CD4-positive, alpha-beta T cell (primary cell): ENCODE data around the gene MRPS23. TPM values are rescaled to one million over a fixed set of nuclear protein-coding genes. Genes with fewer than 3 reads are reported as not detected.
A peak's percentile ranks its signal among the peaks of the same experiment; 100 is the strongest.

Experiments
- ATAC-seq: fragments of 200-7000 bp; cut with Tn5 transposase; one replicate; pipeline ENCODE4 v1.10.0; 2022; ENCODE audit warnings: mild to moderate bottlenecking; ENCODE audit not compliant: poor library complexity
- CTCF ChIA-PET: fragments of 350-600 bp; sonication (Branson Sonifier 250); formaldehyde crosslinking; loops from one replicate; lab custom pipeline; 2021; ENCODE audit warnings: antibody characterized with exemption, inconsistent platforms; lab: Charles Lee
- POLR2A ChIA-PET: fragments of 350-600 bp; sonication (Branson Sonifier 250); formaldehyde crosslinking; loops from one replicate; lab custom pipeline; 2021; ENCODE audit warnings: antibody characterized with exemption, inconsistent platforms; lab: Charles Lee
- DNase-seq, 14 experiments: peaks; one replicate each; pipeline ENCODE4 v3.0.0-alpha.2; 2013 to 2020; ENCODE audit warnings: mixed read lengths in 2 of 14
- H3K27ac ChIP-seq, 2 donors: one replicate each; pipeline versions ENCODE4 v1.5.1 to v1.7.0; 2013; ENCODE audit warnings: low read length in 2 of 2, low read depth in 1 of 2, mild to moderate bottlenecking in 1 of 2
- H3K27me3 ChIP-seq, 2 experiments: 1 replicate in 1 of 2; 2 replicates in 1 of 2; pipeline versions ENCODE4 v1.6.1 to v1.7.0; 2013; ENCODE audit warnings: low read length in 2 of 2, control low read depth in 1 of 2, mild to moderate bottlenecking in 1 of 2, moderate library complexity in 1 of 2; ENCODE audit not compliant: insufficient read depth in 2 of 2, control insufficient read depth in 1 of 2
- H3K36me3 ChIP-seq: one replicate; pipeline ENCODE4 v1.6.1; 2013; ENCODE audit warnings: low read length, control low read depth; ENCODE audit not compliant: insufficient read depth
- H3K4me1 ChIP-seq: one replicate; pipeline ENCODE4 v1.6.1; 2013; ENCODE audit warnings: low read length, control low read depth; ENCODE audit not compliant: insufficient read depth
- H3K4me3 ChIP-seq: one replicate; pipeline ENCODE4 v1.5.1; 2013; ENCODE audit warnings: mild to moderate bottlenecking, low read length, moderate library complexity
- H3K9me3 ChIP-seq, 2 experiments: 1 replicate in 1 of 2; 2 replicates in 1 of 2; pipeline versions ENCODE4 v1.6.1 to v1.7.0; 2013; ENCODE audit warnings: low read length in 2 of 2, mild to moderate bottlenecking in 2 of 2, control low read depth in 1 of 2, moderate library complexity in 1 of 2; ENCODE audit not compliant: control insufficient read depth in 1 of 2, insufficient read depth in 1 of 2
- H3K27ac Mint-ChIP-seq: one replicate; pipeline ENCODE4 v1.8.0; 2020; ENCODE audit warnings: mixed read lengths
- H3K27me3 Mint-ChIP-seq: one replicate; pipeline ENCODE4 v1.8.0; 2021; ENCODE audit warnings: mixed read lengths
- H3K36me3 Mint-ChIP-seq: one replicate; pipeline ENCODE4 v1.8.0; 2021; ENCODE audit warnings: low read depth, mixed read lengths
- H3K4me1 Mint-ChIP-seq: one replicate; pipeline ENCODE4 v1.8.0; 2021; ENCODE audit warnings: low read depth, mixed read lengths
- H3K4me3 Mint-ChIP-seq: one replicate; pipeline ENCODE4 v1.8.0; 2020; ENCODE audit warnings: mild to moderate bottlenecking, mixed read lengths
- H3K9me3 Mint-ChIP-seq: one replicate; pipeline ENCODE4 v1.8.0; 2020; ENCODE audit warnings: mixed read lengths
- CTCF ChIP-seq: fragments of 200-600 bp; IDR thresholded peaks from one replicate; pipeline ENCODE4 v1.8.0; 2022; ENCODE audit warnings: antibody characterized with exemption, mild to moderate bottlenecking
- intact Hi-C, 2 experiments: fragments of 100-400 bp; cut with DNase I in 1 of 2; cut with micrococcal nuclease in 1 of 2; formaldehyde crosslinking; loops; one replicate each; pipeline versions ENCODE4 v1.15.1 to v1.9.0; 2023 to 2025; cut with DNase I, micrococcal nuclease
- total RNA-seq, 174 experiments: library from RNA in 2 of 174; stranded (reverse) in 2 of 174; gene quantifications; one replicate each; pipeline ENCODE4 v1.2.3 and lab custom pipeline; 2021 to 2026

MRPS23 gene
- total RNA-seq, 2 experiments from 2014 or later, result 14.6 to 14.7 TPM

GRCh38 chr17:57895382-57896060, 45.7 kb upstream of the MRPS23 start:
- Mint-ChIP-seq H3K36me3 (no peaks in the 10 kb centered on the region), H3K27ac (no peak overlapping the region), H3K4me3 (no peak overlapping the region), H3K9me3 (no peaks in the 10 kb centered on the region), H3K4me1 (peaks cover 11% of the 10 kb centered on the region), H3K27me3 (peaks cover 6% of the 10 kb centered on the region)
- Histone ChIP-seq H3K4me3 (no peak overlapping the region), H3K27me3 (peaks cover 0 to 2% of the 10 kb centered on the region in 2 experiments), H3K9me3 (no peaks in the 10 kb centered on the region), H3K4me1 (peaks cover 17% of the 10 kb centered on the region), H3K27ac (no peak overlapping the region), H3K36me3 (no peaks in the 10 kb centered on the region)
- ChIA-PET CTCF (no interaction called here), POLR2A (no interaction called here)
- intact Hi-C loops, result no loop called here
- DNase-seq (no peak), ATAC-seq (no peak)
- TF ChIP-seq CTCF, result no peak

- no peak overlapping the region for H3K27ac Mint-ChIP-seq
- Histone ChIP-seq H3K27ac (no peak overlapping the region), H3K27me3 (peaks cover 0 to 2% of the 10 kb centered on the region in 2 experiments), H3K4me1 (peaks cover 14% of the 10 kb centered on the region), H3K9me3 (no peaks in the 10 kb centered on the region), H3K4me3 (no peak overlapping the region), H3K36me3 (no peaks in the 10 kb centered on the region)
- ChIA-PET POLR2A (no interaction called here), CTCF (no interaction called here)
- ATAC-seq (no peak), DNase-seq (no peak)
- H3K36me3 Mint-ChIP-seq, result no peaks in the 10 kb centered on the region
- no peak overlapping the region for H3K4me3 Mint-ChIP-seq
- peaks cover 11% of the 10 kb centered on the region for H3K4me1 Mint-ChIP-seq
- no peak for TF ChIP-seq CTCF
- H3K27me3 Mint-ChIP-seq, result peaks cover 6% of the 10 kb centered on the region
- intact Hi-C loops, result loop anchor here in 1 of 2 experiments (5.0 kb wide), 1 partner anchor 277 kb away; no protein-coding TSS in a partner anchor
- no peaks in the 10 kb centered on the region for H3K9me3 Mint-ChIP-seq
Observed at GRCh38 chr17:57894848-57895247, 45.0 kb upstream of the MRPS23 start.

GRCh38 chr17:57892820-57893595, 43.2 kb upstream of the MRPS23 start:
- H3K36me3 ChIP-seq, result no peaks in the 10 kb centered on the region
- Mint-ChIP-seq H3K4me3 (no peak overlapping the region), H3K4me1 (peaks cover 6% of the 10 kb centered on the region), H3K27ac (no peak overlapping the region), H3K9me3 (no peaks in the 10 kb centered on the region), H3K27me3 (peaks cover 6% of the 10 kb centered on the region), H3K36me3 (no peaks in the 10 kb centered on the region)
- H3K27me3 ChIP-seq, result peaks cover 0 to 2% of the 10 kb centered on the region in 2 experiments
- H3K4me1 ChIP-seq, result peaks cover 11% of the 10 kb centered on the region
- CTCF ChIA-PET, result interaction anchor here (0.7 to 2.2 kb wide), 12 partner anchors 22 to 762 kb away, joined by 3 to 21 read pairs (median 4); partner anchors contain the start of gene SRSF1
- intact Hi-C loops, result loop anchor here (1.0 to 5.0 kb wide), 5 partner anchors 102 to 279 kb away; no protein-coding TSS in a partner anchor
- DNase-seq (peak in 3 of 14 experiments; percentile 15 to 76 (median 68)), ATAC-seq (peak; percentile 17)
- POLR2A ChIA-PET, result interaction anchor here (0.8 to 1.2 kb wide), 3 partner anchors 34 to 106 kb away, joined by 3 to 4 read pairs (median 3); no protein-coding TSS in a partner anchor
- no peaks in the 10 kb centered on the region for H3K9me3 ChIP-seq
- no peak overlapping the region for H3K4me3 ChIP-seq
- no peak overlapping the region for H3K27ac ChIP-seq
- peak; percentile 39 for TF ChIP-seq CTCF
